Measurements from ENCODE around the gene MIEN1.

MIEN1 gene

DNA sequence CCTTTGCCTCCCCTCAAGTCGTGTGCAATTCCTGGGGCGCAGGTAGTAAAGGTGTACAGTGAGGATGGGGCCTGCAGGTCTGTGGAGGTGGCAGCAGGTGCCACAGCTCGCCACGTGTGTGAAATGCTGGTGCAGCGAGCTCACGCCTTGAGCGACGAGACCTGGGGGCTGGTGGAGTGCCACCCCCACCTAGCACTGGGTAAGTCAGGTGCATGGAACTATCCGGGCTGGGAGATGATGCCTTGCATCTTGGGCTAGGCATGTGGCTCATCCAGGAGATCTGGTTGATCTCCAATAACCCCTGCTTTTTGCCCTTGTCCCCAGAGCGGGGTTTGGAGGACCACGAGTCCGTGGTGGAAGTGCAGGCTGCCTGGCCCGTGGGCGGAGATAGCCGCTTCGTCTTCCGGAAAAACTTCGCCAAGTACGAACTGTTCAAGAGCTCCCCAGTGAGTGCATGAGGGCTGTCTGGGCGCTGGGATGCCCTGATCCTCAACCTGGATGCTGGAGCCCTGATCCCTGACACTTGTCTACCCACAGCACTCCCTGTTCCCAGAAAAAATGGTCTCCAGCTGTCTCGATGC, 12.6 kb upstream of the MIEN1 start:
- DNase-seq (ENCODE audit: low spot score in 2 of 2) (no peak), ATAC-seq (replicated peaks; ENCODE audit: extremely low read depth, poor library complexity, severe bottlenecking) (no peak)
- Mint-ChIP-seq H3K4me3 (no peak overlapping the region), H3K27me3 (peaks cover 54% of the 10 kb centered on the region), H3K4me1 (peaks cover 12% of the 10 kb centered on the region), H3K36me3 (ENCODE audit: insufficient read depth) (no peaks in the 10 kb centered on the region), H3K9me3 (no peaks in the 10 kb centered on the region), H3K27ac (ENCODE audit: low read depth) (no peak overlapping the region)

DNA sequence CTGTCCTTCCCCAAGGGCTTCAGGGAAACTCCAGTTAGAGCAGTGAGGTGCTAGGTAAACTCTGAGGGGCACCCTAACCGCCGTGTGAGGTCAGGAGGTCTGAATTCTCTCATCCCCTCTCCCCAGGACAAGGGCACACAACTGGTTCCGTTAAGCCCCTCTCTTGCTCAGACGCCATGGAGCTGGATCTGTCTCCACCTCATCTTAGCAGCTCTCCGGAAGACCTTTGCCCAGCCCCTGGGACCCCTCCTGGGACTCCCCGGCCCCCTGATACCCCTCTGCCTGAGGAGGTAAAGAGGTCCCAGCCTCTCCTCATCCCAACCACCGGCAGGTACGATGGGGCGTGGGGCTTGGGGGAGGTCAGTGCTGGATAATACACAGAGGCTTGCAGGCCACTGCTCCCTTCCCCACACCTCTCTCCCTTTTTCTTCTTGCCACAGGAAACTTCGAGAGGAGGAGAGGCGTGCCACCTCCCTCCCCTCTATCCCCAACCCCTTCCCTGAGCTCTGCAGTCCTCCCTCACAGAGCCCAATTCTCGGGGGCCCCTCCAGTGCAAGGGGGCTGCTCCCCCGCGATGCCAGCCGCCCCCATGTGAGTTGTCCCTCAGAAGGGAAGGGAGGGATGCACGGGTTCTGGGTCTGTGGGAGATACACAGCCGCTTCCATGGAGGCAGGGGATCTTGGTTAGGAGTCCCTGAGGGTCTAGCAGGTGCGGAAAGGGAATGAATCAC, 12.0 kb upstream of the MIEN1 start:
- Mint-ChIP-seq H3K4me1 (peaks cover 12% of the 10 kb centered on the region), H3K27me3 (peaks cover 54% of the 10 kb centered on the region), H3K4me3 (no peak overlapping the region), H3K9me3 (no peaks in the 10 kb centered on the region), H3K36me3 (ENCODE audit: insufficient read depth) (no peaks in the 10 kb centered on the region), H3K27ac (ENCODE audit: low read depth) (no peak overlapping the region)
- DNase-seq (ENCODE audit: low spot score in 2 of 2), result no peak
- no peak for ATAC-seq (replicated peaks; ENCODE audit: extremely low read depth, poor library complexity, severe bottlenecking)

- H3K36me3 Mint-ChIP-seq (ENCODE audit: insufficient read depth), result no peaks in the 10 kb centered on the region
- H3K9me3 Mint-ChIP-seq, result no peaks in the 10 kb centered on the region
- H3K4me1 Mint-ChIP-seq, result peaks cover 12% of the 10 kb centered on the region
- peaks cover 54% of the 10 kb centered on the region for H3K27me3 Mint-ChIP-seq
- H3K27ac Mint-ChIP-seq (ENCODE audit: low read depth), result no peak overlapping the region
- no peak for ATAC-seq (replicated peaks; ENCODE audit: extremely low read depth, poor library complexity, severe bottlenecking)
- no peak for DNase-seq (ENCODE audit: low spot score in 2 of 2)
- H3K4me3 Mint-ChIP-seq, result no peak overlapping the region
Observed at GRCh38 chr17:39740357-39741111, 10.2 kb upstream of the MIEN1 start.

DNA sequence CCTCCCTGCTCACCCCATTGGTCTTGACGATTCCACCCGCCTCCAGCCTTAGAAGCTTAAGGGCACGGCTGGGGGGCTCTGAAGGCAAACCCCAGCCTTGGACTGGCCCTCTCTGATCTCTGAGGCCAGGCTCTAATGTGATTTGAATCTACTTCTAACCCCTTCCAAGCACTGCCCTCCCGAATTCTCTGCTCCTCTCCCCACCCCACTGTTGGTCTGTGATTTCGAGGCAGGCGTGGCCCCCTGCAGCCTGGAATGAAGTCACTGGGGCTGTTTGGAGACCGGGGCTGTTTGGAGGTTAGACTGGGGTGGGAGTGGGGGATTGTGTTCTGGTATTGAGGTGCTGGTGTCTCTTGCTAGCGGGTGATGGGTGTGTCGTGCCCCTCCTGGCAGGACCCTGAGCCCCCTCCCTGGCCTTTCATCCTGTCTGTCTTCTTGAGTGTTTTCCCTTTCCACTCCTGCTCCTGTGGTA, 9.6 kb upstream of the MIEN1 start:
- no peak for ATAC-seq (replicated peaks; ENCODE audit: extremely low read depth, poor library complexity, severe bottlenecking)
- Mint-ChIP-seq H3K4me1 (peaks cover 12% of the 10 kb centered on the region), H3K27me3 (peaks cover 54% of the 10 kb centered on the region), H3K36me3 (ENCODE audit: insufficient read depth) (no peaks in the 10 kb centered on the region), H3K9me3 (no peaks in the 10 kb centered on the region), H3K4me3 (no peak overlapping the region), H3K27ac (ENCODE audit: low read depth) (no peak overlapping the region)
- DNase-seq (ENCODE audit: low spot score in 2 of 2), result no peak

DNA sequence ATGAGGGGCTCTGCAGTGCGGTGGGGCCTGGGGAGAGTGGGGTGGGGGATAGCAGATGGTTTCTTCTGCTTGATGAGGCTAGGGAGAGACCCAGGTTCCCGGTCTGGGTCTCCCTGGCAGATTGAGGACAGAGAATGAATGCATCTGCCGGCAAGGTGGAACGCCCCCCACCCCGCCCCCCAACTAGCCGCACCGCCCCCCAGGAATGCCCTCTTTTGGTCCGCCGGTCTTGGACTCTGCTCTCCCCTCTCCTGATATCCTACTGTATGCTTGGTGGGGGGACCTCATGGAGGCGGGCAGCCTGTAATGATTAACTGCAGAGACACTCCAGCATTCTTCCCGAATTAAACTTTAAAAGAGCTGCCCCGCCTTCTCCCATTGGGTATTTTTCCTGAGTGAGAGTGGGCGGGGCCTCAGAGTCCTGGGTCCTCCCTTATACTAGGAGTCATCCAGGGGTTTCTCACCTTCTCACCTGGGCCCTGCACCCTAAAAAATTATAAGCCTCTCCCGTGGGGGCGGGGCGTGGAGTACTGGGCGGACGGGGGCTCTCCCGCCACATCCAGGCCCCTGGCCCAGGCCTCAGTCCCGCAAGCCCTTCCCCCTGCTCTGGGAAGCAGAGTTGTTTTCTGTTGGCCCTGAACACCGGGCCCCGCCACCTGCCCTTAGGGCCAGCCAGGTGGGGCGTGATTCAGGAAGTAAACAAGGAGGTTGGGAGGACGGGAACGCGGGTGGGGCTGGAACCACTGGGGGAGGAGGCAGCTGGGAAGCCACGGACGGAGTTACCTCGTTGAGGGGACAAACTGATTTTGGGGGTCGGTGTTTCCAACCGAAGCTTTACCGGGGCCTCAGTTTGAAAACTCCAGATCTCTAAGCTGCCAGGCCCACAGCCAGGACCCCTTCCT, 8.9 kb upstream of the MIEN1 start:
- Mint-ChIP-seq H3K9me3 (no peaks in the 10 kb centered on the region), H3K4me1 (peaks cover 12% of the 10 kb centered on the region), H3K36me3 (ENCODE audit: insufficient read depth) (no peaks in the 10 kb centered on the region), H3K27me3 (peaks cover 54% of the 10 kb centered on the region), H3K27ac (ENCODE audit: low read depth) (no peak overlapping the region), H3K4me3 (no peak overlapping the region)
- no peak for ATAC-seq (replicated peaks; ENCODE audit: extremely low read depth, poor library complexity, severe bottlenecking)
- no peak for DNase-seq (ENCODE audit: low spot score in 2 of 2)

DNA sequence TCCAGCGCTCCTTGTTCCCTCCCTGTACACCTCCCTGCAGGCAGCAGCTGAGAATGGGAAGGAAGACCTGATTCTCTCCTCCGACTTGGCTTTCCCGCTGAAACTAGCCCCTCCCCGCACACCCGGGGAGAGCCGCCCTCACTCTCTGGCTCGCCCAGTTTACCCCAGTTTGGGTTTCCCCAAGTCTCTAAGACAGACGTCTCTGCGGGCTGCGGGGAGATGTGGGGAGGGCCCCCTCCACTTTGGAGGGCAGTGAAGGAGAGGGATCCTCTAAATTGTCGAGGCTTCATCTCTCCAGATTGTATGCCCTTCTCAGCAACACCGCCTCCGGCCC, 8.2 kb upstream of the MIEN1 start:
- peak overlapping the region; percentile 19 for H3K27ac Mint-ChIP-seq (ENCODE audit: low read depth)
- ATAC-seq (replicated peaks; ENCODE audit: extremely low read depth, poor library complexity, severe bottlenecking), result peak; percentile 85
- H3K36me3 Mint-ChIP-seq (ENCODE audit: insufficient read depth), result no peaks in the 10 kb centered on the region
- DNase-seq (ENCODE audit: low spot score in 2 of 2), result peak in 1 of 2 donors; percentile 25
- no peak overlapping the region for H3K4me3 Mint-ChIP-seq
- H3K9me3 Mint-ChIP-seq, result no peaks in the 10 kb centered on the region
- peaks cover 49% of the 10 kb centered on the region for H3K27me3 Mint-ChIP-seq
- peaks cover 12% of the 10 kb centered on the region for H3K4me1 Mint-ChIP-seq

- Mint-ChIP-seq H3K27ac (ENCODE audit: low read depth) (peak within 1 kb of the TSS; percentile 19), H3K36me3 (ENCODE audit: insufficient read depth) (no peaks in the 10 kb centered on the region), H3K9me3 (no peaks in the 10 kb centered on the region), H3K4me3 (no peak within 1 kb of the TSS), H3K4me1 (peaks cover 12% of the 10 kb centered on the region), H3K27me3 (peaks cover 43% of the 10 kb centered on the region)
- no peak for ATAC-seq (replicated peaks; ENCODE audit: extremely low read depth, poor library complexity, severe bottlenecking)
- no peak for DNase-seq (ENCODE audit: low spot score in 2 of 2)
Observed at GRCh38 chr17:39737760-39738567, 7.6 kb upstream of the MIEN1 start, which contains the start of gene GRB7. Gene GRB7 (plus strand): TSS chr17:39737938. CDS start chr17:39742302, 4,364 bp downstream.

- Mint-ChIP-seq H3K4me1 (peaks cover 12% of the 10 kb centered on the region), H3K27me3 (peaks cover 36% of the 10 kb centered on the region), H3K4me3 (no peak overlapping the region), H3K36me3 (ENCODE audit: insufficient read depth) (no peaks in the 10 kb centered on the region), H3K27ac (ENCODE audit: low read depth) (no peak overlapping the region), H3K9me3 (no peaks in the 10 kb centered on the region)
- DNase-seq (ENCODE audit: low spot score in 2 of 2), result no peak
- ATAC-seq (replicated peaks; ENCODE audit: extremely low read depth, poor library complexity, severe bottlenecking), result no peak
Observed at GRCh38 chr17:39737206-39737759, 7.0 kb upstream of the MIEN1 start.

DNA sequence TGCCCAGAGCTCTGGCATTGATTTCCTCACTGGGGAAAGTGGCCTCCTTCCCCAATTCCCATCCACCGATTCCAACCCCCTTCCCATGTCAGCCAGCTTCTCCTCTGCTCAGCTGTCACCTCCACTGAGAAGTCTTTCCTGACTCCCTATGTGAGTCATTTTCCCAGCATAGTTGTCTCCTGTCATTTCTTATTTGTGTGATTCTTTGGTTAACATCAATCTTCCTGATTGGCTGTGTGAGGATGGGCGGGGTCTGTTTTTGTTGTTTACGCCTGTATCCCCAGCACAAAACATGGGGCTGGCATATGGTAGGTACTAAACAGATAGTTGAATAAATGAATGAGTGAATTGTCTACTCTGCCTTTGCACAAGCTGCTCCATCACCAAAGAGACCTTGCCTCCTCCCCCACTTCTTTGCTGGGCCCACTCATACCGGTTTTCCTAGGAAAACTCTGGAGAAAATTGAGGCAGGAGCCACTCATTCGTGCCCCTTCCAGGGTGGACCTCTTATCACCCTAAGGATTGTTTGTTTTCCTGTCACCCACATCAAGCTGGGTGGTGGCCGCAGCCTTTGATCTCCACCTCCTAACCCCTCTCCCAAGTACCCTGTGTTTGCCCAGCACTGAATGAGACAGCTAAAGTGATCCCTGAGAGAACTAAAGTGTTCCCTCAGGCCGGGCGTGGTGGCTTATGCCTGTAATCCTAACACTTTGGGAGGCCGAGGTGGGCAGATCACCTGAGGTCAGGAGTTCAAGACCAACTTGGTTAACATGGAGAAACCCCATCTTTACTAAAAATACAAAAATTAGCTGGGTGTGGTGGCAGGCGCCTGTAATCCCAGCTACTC, 6.2 kb upstream of the MIEN1 start:
- Mint-ChIP-seq H3K27ac (ENCODE audit: low read depth) (no peak overlapping the region), H3K4me3 (no peak overlapping the region), H3K9me3 (no peaks in the 10 kb centered on the region), H3K27me3 (peaks cover 34% of the 10 kb centered on the region), H3K36me3 (ENCODE audit: insufficient read depth) (no peaks in the 10 kb centered on the region), H3K4me1 (peaks cover 12% of the 10 kb centered on the region)
- ATAC-seq (replicated peaks; ENCODE audit: extremely low read depth, poor library complexity, severe bottlenecking) (no peak), DNase-seq (ENCODE audit: low spot score in 2 of 2) (no peak)

DNA sequence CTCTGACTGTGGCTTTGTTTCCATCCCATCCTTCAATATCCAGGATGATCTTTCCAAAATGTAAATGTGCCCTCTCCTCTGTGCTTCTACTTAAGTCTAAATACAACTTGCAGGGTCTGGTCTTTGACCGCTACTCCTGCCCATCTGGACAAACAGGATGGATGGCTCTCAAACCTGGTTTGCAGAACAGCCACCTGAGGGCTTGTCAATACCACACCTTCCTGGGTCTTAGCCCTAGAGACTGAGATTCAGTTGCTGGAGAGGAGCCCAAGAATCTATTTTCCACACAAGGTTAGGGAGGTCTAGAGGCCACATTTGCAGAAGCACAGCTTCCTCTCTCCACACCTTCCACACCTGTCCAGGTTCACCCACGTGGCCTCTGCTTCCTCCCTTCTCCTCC, 5.5 kb upstream of the MIEN1 start:
- Mint-ChIP-seq H3K4me3 (no peak overlapping the region), H3K36me3 (ENCODE audit: insufficient read depth) (peaks cover 2% of the 10 kb centered on the region), H3K27ac (ENCODE audit: low read depth) (no peak overlapping the region), H3K9me3 (no peaks in the 10 kb centered on the region), H3K27me3 (peaks cover 29% of the 10 kb centered on the region), H3K4me1 (peaks cover 12% of the 10 kb centered on the region)
- no peak for DNase-seq (ENCODE audit: low spot score in 2 of 2)
- ATAC-seq (replicated peaks; ENCODE audit: extremely low read depth, poor library complexity, severe bottlenecking), result no peak

- DNase-seq (ENCODE audit: low spot score in 2 of 2) (no peak), ATAC-seq (replicated peaks; ENCODE audit: extremely low read depth, poor library complexity, severe bottlenecking) (no peak)
- Mint-ChIP-seq H3K4me3 (peak overlapping the region; percentile 26), H3K27ac (ENCODE audit: low read depth) (peak overlapping the region; percentile 46), H3K4me1 (peaks cover 18% of the 10 kb centered on the region), H3K27me3 (no peaks in the 10 kb centered on the region), H3K36me3 (ENCODE audit: insufficient read depth) (peaks cover 16% of the 10 kb centered on the region), H3K9me3 (no peaks in the 10 kb centered on the region)
Observed at GRCh38 chr17:39732586-39732985, 2.3 kb upstream of the MIEN1 start.

Data from central memory CD8-positive, alpha-beta T cell (primary cell).